HS-5 (cell line): ENCODE measurements around the gene IL25.
"Not testable (repeated sequence)": the region's sequence is repeated elsewhere in the genome, so short reads cannot be mapped to it uniquely, and the experiment has no call there.

Experiments
- DNase-seq: peaks from one replicate; pipeline ENCODE4 v3.0.0-alpha.2; 2012; ENCODE audit warnings: low read depth

Gene IL25

DNA sequence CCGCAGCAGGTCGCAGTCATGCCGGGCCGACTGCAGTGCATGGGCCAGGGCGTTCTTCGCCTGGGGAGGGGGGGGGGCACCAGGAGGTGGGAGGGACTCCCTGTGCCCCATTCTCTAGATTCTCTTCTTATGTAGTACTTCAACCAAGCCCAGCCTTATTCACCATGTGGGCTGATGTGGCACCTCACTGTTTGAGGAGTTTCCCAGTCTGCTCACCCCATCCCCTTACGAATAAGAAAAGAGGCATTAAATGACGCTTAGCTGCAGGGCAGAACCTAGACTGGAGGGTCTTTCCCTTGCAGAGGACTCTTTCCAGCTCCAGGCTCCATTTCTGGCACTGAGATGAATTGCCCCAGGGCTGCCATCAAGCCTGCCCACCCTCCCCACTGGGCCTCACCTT, 16.4 kb downstream of the IL25 start:
- no peak for DNase-seq

DNA sequence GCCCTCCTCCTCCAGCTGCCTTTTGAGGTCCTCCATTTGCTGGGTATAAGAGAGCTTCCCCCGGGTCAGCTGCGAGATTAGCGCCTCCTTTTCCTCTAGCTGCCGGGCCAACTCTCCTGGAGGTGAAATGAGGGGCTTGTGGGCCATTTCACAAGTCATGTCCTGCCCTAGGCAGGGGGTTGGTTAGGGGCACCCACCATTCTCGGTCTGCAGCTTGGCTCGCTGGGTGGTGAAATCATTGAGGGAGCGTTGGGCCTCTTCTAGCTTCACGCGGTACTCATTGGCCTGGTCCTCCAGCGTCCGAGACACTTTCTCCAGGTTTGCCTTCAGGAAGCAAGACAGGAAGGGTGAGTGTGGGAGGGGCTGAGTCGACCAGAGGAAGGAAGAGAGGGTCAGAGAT, 16.8 kb downstream of the IL25 start:
- no peak for DNase-seq

DNA sequence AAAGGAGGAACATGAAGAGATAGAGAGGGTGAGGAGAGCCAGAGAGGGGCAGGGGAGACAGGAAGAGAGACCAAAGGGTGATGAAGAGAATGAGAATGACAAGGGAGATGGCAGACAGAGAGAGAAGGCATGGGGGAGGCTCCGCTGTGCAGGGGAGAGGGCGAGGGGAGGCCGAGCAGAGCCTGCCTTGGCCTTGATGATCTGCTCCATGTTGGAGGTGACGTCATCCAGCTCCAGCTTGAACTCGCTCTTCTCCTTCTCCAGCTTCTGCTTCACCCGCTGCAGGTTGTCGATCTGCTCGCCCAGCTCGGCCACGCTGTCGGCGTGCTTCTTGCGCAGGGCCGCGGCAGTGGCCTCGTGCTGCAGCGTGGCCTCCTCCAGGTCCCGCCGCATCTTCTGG, 17.3 kb downstream of the IL25 start:
- not testable (repeated sequence) for DNase-seq

DNA sequence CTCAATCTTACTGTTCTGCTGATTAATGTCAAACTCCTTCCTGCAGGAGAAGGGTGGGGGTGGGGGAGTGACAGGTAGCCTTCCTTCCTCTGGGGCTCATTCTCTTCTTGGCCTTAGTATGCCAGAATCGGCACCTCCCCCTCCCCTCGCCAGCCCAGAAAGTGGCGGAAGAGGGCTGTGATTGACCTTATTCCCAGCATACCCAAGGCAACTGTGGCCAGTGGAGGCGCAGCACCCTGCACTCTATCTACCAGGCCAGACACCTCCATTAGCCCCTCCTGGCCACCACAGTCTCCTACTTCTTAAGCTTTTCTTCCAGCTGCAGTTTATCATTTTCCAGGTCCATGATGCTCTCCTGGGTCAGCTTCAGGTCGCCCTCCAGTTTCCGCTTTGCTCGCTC, 20.0 kb downstream of the IL25 start:
- no peak for DNase-seq

DNA sequence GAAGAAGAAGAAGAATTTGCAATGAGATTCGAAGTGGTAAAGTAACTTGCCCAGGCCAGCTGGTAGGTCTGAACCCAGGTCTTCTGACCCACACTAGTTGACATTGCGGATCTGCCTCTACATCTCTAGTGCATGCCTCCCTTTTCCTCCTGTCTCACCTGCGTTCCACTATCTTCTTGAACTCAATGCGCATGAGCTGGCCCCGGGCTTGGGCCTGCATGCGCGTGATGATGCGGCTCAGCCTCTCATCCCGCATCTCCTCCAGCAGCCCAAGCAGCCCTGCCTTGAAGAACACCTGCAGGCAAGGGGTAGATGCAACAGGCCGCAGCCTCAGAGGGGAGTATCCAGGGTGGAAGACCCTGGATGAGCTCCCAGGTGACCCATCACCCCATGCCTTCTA, 23.5 kb downstream of the IL25 start:
- no peak for DNase-seq

DNA sequence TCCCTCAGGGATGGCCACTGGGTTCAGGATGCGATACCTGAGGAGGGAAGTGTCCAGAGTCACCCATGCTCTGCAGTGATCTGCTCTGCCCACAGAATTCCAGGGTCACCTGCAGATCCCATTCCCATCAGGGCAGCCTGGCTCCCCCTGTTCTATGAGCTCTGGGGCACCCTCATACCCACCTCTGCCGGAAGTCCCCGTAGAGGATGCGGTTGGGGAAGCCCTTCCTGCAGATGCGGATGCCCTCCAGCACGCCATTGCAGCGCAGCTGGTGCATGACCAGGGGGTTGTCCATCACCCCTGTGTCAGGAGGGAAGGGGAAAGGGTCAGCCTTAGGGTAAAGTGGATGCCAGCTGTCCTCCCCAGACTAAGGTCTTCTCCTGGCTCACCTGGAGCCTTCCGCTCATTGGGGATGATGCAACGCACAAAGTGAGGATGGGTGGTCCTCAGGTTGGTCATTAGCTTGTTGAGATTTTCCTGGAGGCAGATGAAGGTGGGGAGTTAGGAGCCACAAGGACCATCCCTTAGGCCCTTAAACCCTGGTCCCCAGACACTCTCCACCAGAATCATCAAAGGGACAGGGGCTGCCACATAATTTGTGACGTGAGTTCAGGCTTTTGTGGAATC, 24.3 kb downstream of the IL25 start:
- DNase-seq, result no peak

DNA sequence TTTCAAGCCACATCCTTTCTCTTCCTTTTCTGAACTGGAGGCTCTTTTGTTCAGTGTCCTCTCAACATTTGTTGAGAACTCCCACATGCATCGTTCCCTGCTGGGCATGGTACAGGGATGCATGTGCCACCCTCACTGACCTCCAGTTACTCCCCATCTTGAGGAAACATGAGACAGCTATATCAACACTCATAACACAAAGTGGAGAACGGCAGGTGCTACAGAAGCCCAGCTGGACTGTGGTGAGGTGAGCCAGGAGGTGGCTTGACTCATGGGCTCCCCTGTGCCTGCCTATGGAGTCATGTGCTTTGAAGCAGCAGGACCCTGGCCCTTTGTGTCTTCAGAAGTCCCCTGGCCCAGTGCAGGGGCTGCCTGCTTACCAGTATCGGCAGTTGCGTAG, 25.7 kb downstream of the IL25 start:
- DNase-seq, result no peak

DNA sequence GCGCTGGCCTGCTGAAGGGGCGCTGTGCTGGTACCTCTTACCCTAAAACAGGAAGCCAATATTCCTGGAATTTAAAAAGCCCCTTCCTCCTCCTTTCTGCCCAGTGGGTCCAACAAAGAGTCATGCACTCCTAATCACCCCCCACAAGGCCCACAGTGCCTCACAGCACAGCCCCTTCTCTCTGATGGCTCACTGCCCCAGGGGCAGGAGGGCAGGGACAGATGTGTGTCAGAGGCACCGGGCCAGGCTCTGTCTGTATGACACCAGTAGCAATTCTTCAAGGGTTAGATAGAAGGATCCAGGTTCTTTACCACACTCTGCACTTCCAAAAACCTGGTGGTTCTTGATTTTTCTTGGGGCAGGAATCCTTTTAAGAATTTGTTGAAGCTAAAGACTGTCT, 26.5 kb downstream of the IL25 start:
- DNase-seq, result no peak

DNA sequence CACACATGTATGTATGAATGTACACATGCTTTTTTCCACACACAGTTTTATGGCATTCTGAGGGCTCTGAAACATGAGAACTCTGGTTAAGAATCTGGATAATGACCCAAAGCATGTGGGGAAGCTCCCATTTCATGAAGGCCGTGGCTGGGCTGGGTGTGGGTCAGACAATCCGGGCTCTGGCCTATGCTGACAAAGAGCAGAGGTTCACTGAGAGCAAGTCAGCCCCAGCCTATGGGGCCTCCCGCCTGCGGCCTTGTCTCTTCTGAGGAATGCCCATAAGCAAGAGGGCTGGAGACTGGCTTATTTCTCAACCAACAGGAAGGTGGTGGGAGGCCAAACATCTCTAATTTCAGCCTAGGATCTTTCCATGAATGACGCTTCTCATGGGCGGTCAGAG, 27.0 kb downstream of the IL25 start:
- no peak for DNase-seq

DNA sequence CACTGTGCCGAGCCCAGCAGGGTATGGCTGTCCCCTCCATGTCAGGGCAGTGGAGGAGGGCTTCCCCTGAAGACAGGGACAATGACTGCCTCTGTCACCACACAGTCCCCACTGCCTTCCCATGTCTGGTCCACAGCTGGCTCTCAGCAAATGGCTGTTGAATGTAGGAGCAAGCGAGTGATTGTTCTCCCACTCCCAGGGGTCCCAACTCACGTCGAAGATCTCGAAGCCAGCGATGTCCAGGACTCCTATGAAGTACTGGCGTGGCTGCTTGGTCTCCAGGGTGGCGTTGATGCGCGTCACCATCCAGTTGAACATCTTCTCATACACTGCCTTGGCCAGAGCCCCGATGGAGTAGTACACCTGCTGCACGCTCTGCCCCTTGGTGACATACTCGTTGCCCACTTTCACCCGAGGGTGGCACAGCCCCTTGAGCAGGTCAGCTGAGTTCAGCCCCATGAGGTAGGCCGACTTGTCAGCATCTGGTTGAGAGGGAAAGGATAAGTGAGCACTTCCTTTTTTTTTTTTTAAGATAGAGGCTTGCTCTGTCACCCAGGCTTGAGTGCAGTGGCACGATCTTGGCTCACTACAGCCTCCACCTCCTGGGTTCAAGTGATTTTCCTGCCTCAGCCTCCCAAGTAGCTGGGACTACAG, 28.0 kb downstream of the IL25 start:
- not testable (repeated sequence) for DNase-seq

DNA sequence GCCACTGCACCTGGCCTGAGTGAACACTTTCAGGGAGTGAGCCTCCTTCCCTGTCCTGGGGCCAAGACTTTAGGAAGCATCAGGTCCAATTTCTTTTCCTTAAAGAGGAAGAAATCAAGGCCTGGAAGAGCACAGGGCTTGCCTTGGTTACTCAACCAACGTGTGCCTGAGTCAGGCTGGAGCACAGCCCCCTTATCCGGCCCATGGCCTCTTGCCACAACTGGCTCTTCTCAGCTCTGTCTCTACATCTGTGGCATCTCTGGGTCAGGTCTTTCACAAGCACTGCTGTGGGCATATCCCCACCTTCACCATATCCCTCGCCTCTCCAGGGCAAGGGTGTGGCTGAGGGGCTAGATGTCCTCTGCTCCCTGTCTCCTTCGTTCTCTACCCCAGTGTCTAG, 28.7 kb downstream of the IL25 start:
- DNase-seq, result no peak

DNA sequence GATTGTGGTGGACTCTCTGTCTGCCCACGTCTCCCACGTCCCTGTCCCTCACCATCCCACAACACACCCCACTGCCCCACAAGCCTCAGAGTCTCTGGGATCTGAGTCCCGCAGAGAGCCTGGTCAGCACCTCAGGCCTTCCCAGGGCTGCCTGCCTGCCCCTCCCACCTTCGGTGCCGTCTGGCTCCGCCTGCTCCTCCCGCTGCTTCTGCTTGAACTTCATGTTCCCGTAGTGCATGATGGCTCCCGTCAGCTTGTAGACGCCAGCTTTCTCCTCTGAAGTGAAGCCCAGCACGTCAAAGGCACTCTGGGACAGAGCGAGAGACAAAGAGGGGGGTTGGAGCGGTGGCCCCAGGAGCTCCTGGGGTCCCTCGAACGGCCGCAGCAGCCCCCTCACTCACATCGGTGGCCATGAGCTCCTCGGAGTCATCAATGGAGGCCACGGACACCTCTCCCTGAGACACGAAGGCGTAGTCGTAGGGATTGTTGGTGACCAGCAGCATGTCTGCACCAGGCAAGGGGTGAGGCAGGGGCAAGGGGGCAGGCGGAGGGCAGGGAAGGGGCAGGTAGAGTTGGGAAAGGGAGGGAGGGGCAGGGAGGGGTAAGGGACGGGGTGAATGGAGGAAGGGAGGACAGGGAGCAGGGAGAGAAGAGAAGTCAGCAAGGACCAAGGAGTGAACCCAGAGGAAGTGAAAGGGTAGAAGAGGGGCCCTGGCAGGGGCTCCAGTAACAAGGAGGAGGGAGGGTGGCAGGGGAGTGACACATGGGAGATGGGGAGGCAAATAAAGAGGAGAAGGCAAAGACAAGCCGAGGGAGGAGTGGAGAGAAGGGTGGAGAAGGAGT, 29.9 kb downstream of the IL25 start:
- no peak for DNase-seq

DNA sequence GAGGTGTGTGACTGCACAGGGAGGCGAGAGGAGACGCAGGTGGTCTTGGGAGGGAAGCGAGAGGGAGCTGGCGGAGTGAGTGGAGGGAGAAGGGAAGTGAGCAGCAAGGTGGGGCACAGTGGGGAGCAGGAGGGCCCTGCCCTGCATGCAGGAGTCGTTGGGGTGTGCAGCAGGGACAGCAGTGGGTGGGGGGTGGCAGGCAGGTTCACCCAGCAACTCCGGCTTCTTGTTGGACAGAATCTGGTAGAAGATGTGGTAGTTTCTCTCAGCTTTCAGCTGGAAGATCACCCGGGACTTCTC, 30.5 kb downstream of the IL25 start:
- DNase-seq, result no peak

DNA sequence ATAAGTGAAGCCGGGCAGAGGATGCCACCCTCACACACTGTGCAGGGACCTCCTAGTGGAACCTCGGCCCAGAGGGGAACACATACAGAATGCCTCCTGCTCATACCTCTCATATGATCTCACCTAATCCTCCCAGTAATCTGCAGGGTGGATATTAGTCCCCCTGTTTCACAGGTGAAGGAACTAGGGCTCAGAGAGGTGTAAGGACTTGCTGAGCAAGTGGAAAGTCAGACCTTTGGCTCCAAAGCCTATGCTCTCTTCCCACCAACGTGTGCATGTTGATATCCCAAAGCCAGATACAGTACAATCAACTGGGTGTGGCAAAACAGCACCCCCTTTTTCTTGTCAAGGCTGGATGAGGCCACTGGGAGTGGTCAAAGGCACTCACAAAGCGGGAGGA, 31.3 kb downstream of the IL25 start:
- no peak for DNase-seq

DNA sequence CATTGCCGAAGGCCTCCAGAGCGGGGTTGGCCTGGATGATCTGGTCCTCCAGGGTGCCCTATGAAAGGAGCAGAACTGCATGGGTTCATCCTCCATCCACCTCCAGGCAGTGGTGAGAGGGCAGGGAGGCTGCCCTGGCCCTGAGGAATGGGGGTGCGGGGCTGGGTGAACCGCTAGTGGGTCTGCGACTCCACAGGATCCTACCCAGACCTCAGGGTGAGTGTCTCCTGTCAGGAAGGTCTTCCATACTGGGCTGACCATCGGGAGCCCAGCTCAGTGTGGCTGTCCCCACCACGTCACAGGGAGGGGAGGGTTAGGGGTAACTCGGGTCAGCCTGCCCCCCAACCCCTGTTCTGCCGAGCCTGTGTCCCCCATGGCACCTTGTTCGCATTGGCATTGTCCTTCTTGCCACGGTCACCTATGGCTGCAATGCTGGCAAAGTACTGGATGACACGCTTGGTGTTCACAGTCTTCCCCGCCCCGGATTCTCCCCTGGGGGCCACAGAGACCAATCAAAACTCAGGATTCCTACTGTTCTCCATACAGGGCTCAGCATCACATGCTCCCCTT, 31.8 kb downstream of the IL25 start:
- DNase-seq, result no peak

DNA sequence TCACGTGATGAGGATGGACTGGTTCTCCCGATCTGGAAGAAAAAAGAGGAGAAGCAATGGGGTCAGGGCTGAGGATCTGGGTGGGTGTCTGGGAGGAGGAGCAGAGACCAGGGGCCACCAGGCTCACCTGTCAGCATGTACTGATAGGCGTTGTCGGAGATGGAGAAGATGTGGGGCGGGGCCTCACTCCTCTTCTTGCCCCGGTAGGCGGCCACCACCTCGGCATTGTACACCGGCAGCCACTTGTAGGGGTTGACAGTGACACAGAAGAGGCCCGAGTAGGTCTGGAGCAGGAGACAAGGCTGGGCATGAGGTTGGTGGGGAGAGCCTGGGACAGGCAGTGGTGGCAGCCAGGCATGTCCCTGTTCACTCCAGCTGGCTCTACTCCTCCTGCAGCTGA, 32.5 kb downstream of the IL25 start:
- no peak for DNase-seq

DNA sequence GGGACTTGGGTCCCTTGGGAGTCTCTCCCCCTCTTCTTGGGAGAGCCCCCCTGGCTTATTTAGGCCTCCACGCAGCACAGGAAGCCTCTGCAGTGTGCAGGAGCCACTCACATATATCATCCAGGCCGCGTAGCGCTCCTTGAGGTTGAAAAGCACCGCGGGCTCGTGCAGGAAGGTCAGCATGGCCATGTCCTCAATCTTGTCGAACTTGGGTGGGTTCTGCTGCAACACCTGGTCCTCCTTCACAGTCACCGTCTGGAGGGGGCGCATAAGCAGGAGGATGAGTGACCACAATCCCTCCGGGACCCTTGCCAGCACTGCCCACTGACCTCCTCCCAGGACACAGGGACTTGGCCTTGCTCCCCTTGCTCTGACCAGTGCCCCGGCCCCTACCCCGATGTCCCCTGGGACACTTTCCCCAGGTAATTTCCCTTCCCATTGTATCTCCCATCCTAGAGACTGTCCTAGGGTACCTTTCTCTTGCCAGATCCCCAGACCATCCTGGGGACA, 33.0 kb downstream of the IL25 start:
- DNase-seq, result no peak

DNA sequence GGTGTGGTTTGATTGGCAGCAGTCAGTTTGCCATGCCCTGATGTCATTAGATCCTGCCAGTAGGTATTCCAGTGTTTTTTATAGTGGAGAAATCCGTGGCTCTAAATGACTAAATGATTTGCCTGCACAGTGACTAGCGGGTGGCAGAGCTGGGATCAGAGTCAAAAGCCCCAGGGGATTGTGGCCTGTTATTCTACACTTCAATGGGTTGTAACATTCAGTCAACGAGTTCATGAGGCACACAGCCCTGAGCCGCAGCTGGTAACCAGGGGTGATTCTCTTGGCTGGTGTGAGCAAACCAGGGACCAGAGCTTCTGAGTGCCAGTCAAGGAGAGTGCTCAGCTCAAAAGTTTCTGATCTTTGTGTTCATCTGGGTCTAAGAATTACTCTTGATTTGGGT, 33.6 kb downstream of the IL25 start:
- DNase-seq, result no peak

DNA sequence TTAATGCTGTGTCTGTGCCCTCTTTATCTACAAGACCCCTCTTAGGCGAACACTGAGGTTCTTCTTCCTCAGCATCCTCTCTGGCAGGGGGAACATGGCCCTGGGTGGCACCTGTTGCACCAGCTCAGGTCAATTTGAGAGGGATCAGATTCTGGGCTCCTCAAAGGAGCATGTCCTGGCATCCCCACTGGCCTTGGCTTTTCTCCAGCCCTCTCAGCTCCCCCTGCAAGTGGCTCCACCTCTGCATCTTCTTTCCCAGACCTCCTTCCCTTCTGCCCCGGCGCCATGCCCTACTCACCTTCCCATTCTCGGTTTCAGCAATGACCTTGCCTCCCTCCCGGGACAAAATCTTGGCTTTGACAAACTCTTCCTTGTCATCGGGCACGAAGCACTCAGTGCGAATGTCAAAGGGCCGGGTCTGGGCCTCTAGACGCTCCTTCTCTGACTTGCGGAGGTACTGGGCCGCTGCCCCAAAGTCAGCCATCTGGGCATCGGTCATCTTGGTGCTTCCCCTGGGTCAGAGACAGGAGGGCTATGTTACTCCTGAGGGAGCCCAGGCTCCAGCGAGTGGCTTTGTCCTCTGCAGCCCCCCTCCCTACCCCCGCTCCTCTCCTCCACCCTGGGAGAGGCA, 34.2 kb downstream of the IL25 start:
- no peak for DNase-seq

DNA sequence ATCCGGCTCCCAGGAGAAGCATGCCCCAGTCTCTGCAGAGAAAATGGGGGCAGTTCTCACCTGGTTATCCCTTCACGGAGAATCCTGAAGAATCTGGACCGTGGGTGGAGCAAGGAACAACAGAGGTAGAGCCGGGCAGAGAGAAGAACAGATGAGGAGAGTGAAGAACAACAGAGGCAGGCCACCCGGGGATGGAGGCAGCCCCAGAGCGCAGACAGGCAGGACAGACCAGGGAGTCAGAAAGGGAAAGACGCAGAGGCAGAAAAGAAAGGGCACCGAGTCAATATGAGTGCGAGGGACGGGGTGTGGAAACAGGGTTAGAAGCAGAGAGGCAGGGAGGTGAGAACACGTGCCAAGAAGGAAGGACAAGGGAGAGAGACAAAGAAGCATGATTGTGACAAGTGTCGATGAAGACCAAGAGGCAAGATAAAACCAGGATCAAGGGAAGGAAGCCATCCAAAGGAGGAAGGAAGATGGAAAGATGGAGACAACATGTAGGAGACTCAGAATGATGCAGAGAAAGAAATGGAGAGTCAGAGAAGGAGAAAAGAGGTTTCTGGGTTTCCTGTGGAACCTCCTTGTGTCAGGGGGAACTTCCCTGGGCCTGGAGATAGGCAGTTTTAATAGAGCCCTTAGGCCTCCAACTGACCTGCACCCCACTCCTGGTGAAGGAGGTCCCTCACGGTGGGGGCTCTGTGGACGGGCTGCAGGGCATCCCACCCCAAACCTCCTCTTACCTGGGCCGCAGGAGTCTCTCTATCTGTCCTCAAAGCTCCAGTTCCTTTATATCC, 35.1 kb downstream of the IL25 start, which contains the start of gene MYH6:
TSS of gene MYH6 (minus strand) at position 758 of the 791 bp plus-strand sequence. CDS start 1,050 bp downstream, outside the sequence.
- DNase-seq, result no peak

DNA sequence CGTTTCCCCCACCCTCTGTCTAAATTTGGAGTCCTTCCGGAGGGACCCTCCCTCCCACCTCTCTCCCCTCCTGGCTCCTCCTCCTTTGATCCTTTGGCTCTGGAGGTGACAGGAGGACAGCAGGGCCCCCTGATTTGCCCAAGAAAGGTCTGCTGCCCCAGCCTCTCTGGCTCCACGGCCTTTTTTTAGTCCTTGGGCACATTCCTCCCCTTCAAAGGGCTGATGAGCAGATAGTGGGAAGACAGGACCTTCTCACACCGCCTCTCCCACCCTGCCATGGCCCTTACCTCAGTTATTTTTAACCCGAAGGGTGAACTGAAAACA, 35.7 kb downstream of the IL25 start:
- DNase-seq, result no peak

DNA sequence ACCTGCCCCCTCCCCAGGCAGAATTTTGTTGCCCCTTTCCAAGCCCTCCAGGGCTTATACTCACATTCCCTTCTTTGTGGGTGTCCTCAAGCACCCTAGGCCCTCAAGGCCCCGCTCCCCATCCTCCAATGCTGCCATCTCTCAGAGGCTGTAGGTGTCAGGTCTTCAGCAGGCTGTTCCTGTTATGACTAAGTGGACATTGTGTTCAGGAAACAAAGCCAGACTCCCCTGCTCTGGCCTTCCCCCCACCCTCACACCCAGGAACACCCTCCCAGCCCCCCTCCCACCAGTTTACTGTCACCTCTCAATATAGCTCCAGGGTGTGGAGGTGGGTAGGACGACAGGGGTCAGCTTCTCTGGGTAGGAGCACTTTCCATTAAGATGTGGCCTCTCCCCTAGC, 36.9 kb downstream of the IL25 start:
- no peak for DNase-seq
